Stomach (tissue), 9 donors: Measurements from ENCODE around the gene PXMP2. TPM values are rescaled to one million over a fixed set of nuclear protein-coding genes. Genes with fewer than 3 reads are reported as not detected.
"Not testable (repeated sequence)": the region's sequence is repeated elsewhere in the genome, so short reads cannot be mapped to it uniquely, and the experiment has no call there.

ENCODE experiments used
- DNase-seq, 2 donors: peaks; one replicate each; pipeline versions ENCODE4 v3.0.0 to v3.0.0-alpha.2; 2013 to 2019
- H3K27ac ChIP-seq, 5 donors: fragments of 200-600 bp in 4 of 5; sonication (generic) in 4 of 5; one replicate each; pipeline ENCODE4 v1.5.1; 2013 to 2019; ENCODE audit warnings: mild to moderate bottlenecking in 1 of 5, moderate library complexity in 1 of 5
- H3K27me3 ChIP-seq, 3 donors: fragments of 200-600 bp; sonication (generic); one replicate each; pipeline ENCODE4 v1.5.1; 2017 to 2019; ENCODE audit warnings: mixed run types in 1 of 3
- H3K36me3 ChIP-seq, 4 donors: fragments of 200-600 bp; sonication (generic); 1 replicate in 3 of 4; 2 replicates in 1 of 4; pipeline ENCODE4 v1.5.1; 2016 to 2019
- H3K4me1 ChIP-seq, 4 donors: fragments of 200-600 bp; sonication (generic); one replicate each; pipeline ENCODE4 v1.5.1; 2016 to 2019
- H3K4me3 ChIP-seq, 4 donors: fragments of 200-600 bp; sonication (generic) in 3 of 4; one replicate each; pipeline ENCODE4 v1.5.1; 2016 to 2019; ENCODE audit warnings: mild to moderate bottlenecking in 1 of 4
- H3K9me3 ChIP-seq, 4 donors: fragments of 200-600 bp; sonication (generic); one replicate each; pipeline ENCODE4 v1.5.1; 2016 to 2019
- EP300 ChIP-seq: sonication (generic); formaldehyde crosslinking; IDR thresholded peaks from one replicate; pipeline ENCODE4 v1.6.1; 2017; ENCODE audit warnings: antibody characterized with exemption
- POLR2A ChIP-seq, 4 donors: fragments of 450-650 bp; IDR thresholded peaks; one replicate each; pipeline ENCODE4 v1.6.1; 2016; ENCODE audit warnings: antibody characterized with exemption in 4 of 4, control low read depth in 2 of 4, mild to moderate bottlenecking in 1 of 4, moderate library complexity in 1 of 4
- POLR2AphosphoS5 ChIP-seq, 3 donors: sonication (generic); formaldehyde crosslinking; IDR thresholded peaks; one replicate each; pipeline ENCODE4 v1.6.1; 2016; ENCODE audit warnings: antibody characterized with exemption in 3 of 3
- WGBS, 5 donors: extraction: QIAGEN DNeasy Blood & Tissue Kit in 3 of 5; methylation state at CpG; one replicate each; pipeline versions ENCODE4 v1.1.5 to v1.1.7; 2013 to 2018; 5-methylcytosine and 5-hydroxymethylcytosine counted together
- intact Hi-C: fragments of 100-400 bp; cut with DNase I; formaldehyde crosslinking; loops from one replicate; pipeline ENCODE4 v1.15.1; 2023; ENCODE audit warnings: low total_unique reads
- polyA plus RNA-seq, 3 donors: library from polyadenylated mRNA; stranded (reverse); fragments of 200-250 nt; gene quantifications; one replicate each; pipeline ENCODE4 v1.2.3, GENCODE V29; 2013
- small RNA-seq, 4 donors: library from RNA; depleted of rRNA; stranded (forward); fragments of <200 nt; gene quantifications; one replicate each; pipeline ENCODE3, GENCODE V24; 2016
- total RNA-seq, 5 donors: library from RNA; depleted of rRNA; stranded (reverse); fragments of >200 nt; gene quantifications; one replicate each; pipeline versions ENCODE4 v1.1.0 to v1.2.3, GENCODE V29; 2014 to 2016
- TF ChIP-seq, protein P1 (sequence below), 7 experiments: fragments of 450-650 bp in 4 of 7; fragments of 200-600 bp in 3 of 7; sonication (generic) in 3 of 7; IDR thresholded peaks; one replicate each; pipeline ENCODE4 v1.5.1; 2016 to 2019; ENCODE audit warnings: antibody characterized with exemption in 7 of 7, control low read depth in 2 of 7, mild to moderate bottlenecking in 1 of 7
- donor health status: healthy with polysubstance abuse.
- donor health status: Bipolar disorder and iron deficiency.
- donor health status: healthy.

Gene PXMP2
- total and polyA plus RNA-seq, 8 donors = 29.9 to 274 (median 90.1) TPM

GRCh38 chr12:132747896-132748295 lies 60.5 kb downstream of the PXMP2 start:
- Histone ChIP-seq H3K4me1 (no peaks in the 10 kb centered on the region), H3K27me3 (no peaks in the 10 kb centered on the region), H3K27ac (no peak overlapping the region), H3K36me3 (peaks cover 88 to 100% (median 100%) of the 10 kb centered on the region in 4 donors), H3K9me3 (no peaks in the 10 kb centered on the region), H3K4me3 (no peak overlapping the region)
- 91 to 95% (median 93%) methylated on average over 21 to 22 of the region's 22 CpGs for WGBS, 5 donors
- no peak for TF ChIP-seq EP300
- intact Hi-C loops = no loop called here
- no peak for DNase-seq

GRCh38 chr12:132748319-132748718 lies 60.9 kb downstream of the PXMP2 start:
- Histone ChIP-seq H3K4me3 (no peak overlapping the region), H3K27ac (no peak overlapping the region), H3K36me3 (peaks cover 87 to 100% (median 100%) of the 10 kb centered on the region in 4 donors), H3K4me1 (no peaks in the 10 kb centered on the region), H3K9me3 (no peaks in the 10 kb centered on the region), H3K27me3 (no peaks in the 10 kb centered on the region)
- TF ChIP-seq, protein P1, sequence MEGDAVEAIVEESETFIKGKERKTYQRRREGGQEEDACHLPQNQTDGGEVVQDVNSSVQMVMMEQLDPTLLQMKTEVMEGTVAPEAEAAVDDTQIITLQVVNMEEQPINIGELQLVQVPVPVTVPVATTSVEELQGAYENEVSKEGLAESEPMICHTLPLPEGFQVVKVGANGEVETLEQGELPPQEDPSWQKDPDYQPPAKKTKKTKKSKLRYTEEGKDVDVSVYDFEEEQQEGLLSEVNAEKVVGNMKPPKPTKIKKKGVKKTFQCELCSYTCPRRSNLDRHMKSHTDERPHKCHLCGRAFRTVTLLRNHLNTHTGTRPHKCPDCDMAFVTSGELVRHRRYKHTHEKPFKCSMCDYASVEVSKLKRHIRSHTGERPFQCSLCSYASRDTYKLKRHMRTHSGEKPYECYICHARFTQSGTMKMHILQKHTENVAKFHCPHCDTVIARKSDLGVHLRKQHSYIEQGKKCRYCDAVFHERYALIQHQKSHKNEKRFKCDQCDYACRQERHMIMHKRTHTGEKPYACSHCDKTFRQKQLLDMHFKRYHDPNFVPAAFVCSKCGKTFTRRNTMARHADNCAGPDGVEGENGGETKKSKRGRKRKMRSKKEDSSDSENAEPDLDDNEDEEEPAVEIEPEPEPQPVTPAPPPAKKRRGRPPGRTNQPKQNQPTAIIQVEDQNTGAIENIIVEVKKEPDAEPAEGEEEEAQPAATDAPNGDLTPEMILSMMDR (IDR thresholded peaks at IDR 0.05) = no peak
- TF ChIP-seq EP300 = no peak
- no peak for TF ChIP-seq POLR2A (IDR thresholded peaks at IDR 0.05)
- no peak for TF ChIP-seq POLR2AphosphoS5 (IDR thresholded peaks at IDR 0.05)
- intact Hi-C loops = no loop called here
- no peak for DNase-seq
- 83 to 91% (median 90%) methylated on average over 10 of the region's 10 CpGs for WGBS, 5 donors

DNA sequence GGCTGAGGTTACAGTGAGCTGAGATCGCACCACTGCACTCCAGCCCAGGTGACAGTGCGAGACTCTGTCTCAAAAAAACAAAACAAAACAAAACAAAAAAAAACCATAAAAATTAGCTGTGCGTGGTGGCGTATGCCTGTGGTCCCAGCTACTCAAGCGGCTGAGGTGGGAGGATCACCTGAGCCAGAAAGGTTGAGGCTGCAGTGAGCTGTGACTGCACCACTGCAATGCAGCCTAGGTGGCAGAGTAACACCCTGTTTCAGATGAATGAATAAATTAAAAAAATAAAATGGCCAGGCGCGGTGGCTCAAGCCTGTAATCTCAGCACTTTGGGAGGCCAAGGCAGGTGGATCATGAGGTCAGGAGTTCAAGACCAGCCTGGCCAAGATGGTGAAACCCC lies 66.3 kb downstream of the PXMP2 start:
- peaks cover 51 to 100% (median 89%) of the 10 kb centered on the region in 4 donors for H3K36me3 ChIP-seq
- H3K9me3 ChIP-seq, H3K27ac ChIP-seq, H3K4me1 ChIP-seq, DNase-seq, H3K4me3 ChIP-seq, intact Hi-C loops, H3K27me3 ChIP-seq: not testable (repeated sequence)
- WGBS, 5 donors = 94 to 97% (median 96%) methylated on average over 7 of the region's 7 CpGs

- Histone ChIP-seq H3K27me3 (no peaks in the 10 kb centered on the region), H3K9me3 (no peaks in the 10 kb centered on the region), H3K4me3 (no peak overlapping the region), H3K36me3 (peaks cover 44 to 96% (median 87%) of the 10 kb centered on the region in 4 donors), H3K4me1 (peaks cover 0 to 8% (median 4%) of the 10 kb centered on the region in 4 donors), H3K27ac (no peak overlapping the region)
- TF ChIP-seq, protein P1 (IDR thresholded peaks at IDR 0.05) = no peak
- TF ChIP-seq POLR2AphosphoS5 (IDR thresholded peaks at IDR 0.05) (no peak), EP300 (no peak), POLR2A (IDR thresholded peaks at IDR 0.05) (no peak)
- no peak for DNase-seq
- intact Hi-C loops = no loop called here
- WGBS, 5 donors = 79 to 87% (median 81%) methylated on average over 13 to 14 of the region's 14 CpGs
Measured at GRCh38 chr12:132754160-132754932, 67.0 kb downstream of the PXMP2 start.

Small RNA genes lying within 50 kb of the gene (small RNA-seq; reads per million reads assigned to genes)
- 0 reads per million in 4 donors for gene RNA5SP379

Other genes starting within 250 kb of the PXMP2 start
- 100 to 1,000 TPM in 1 of 5 donors, 10 to 100 TPM in 2, 1 to 10 TPM in 2; 5.3 to 110 (median 51.1) TPM for gene FBRSL1, start 197.4 kb upstream of the PXMP2 start, total RNA-seq
- 10 to 100 TPM; 13.3 to 17.6 (median 13.7) TPM for gene FBRSL1, start 197.4 kb upstream of the PXMP2 start, polyA plus RNA-seq
- not detected for gene LRCOL1, start 77.0 kb upstream of the PXMP2 start, total RNA-seq
- under 1 TPM in 1 of 3 donors, not detected in 2; 0.60 TPM for gene LRCOL1, start 77.0 kb upstream of the PXMP2 start, polyA plus RNA-seq
- not detected for gene P2RX2, start 68.8 kb upstream of the PXMP2 start, total RNA-seq
- gene P2RX2, start 68.8 kb upstream of the PXMP2 start, polyA plus RNA-seq = under 1 TPM in 2 of 3 donors, not detected in 1; 0.19 to 0.78 TPM
- gene POLE, start 245 bp upstream of the PXMP2 start, total RNA-seq = 100 to 1,000 TPM in 1 of 5 donors, 10 to 100 TPM in 4; 40.8 to 144 (median 72.2) TPM
- 10 to 100 TPM; 12.7 to 27.9 (median 13.8) TPM for gene POLE, start 245 bp upstream of the PXMP2 start, polyA plus RNA-seq
- gene PGAM5, start 23.3 kb downstream of the PXMP2 start, total RNA-seq = 10 to 100 TPM in 3 of 5 donors, 1 to 10 TPM in 2; 1.8 to 49.8 (median 16.8) TPM
- gene PGAM5, start 23.3 kb downstream of the PXMP2 start, polyA plus RNA-seq = 10 to 100 TPM; 13.0 to 17.6 (median 14.1) TPM
- gene ANKLE2, start 74.2 kb downstream of the PXMP2 start, total RNA-seq = 10 to 100 TPM; 26.3 to 75.9 (median 73.4) TPM
- 10 to 100 TPM in 2 of 3 donors, 1 to 10 TPM in 1; 8.1 to 26.8 (median 10.7) TPM for gene ANKLE2, start 74.2 kb downstream of the PXMP2 start, polyA plus RNA-seq
- gene GOLGA3, start 141.3 kb downstream of the PXMP2 start, total RNA-seq = 100 to 1,000 TPM in 2 of 5 donors, 10 to 100 TPM in 3; 53.7 to 204 (median 75.5) TPM
- 10 to 100 TPM in 2 of 3 donors, 1 to 10 TPM in 1; 8.8 to 29.2 (median 17.9) TPM for gene GOLGA3, start 141.3 kb downstream of the PXMP2 start, polyA plus RNA-seq
- 100 to 1,000 TPM in 1 of 5 donors, 10 to 100 TPM in 4; 48.7 to 107 (median 73.3) TPM for gene CHFR, start 200.0 kb downstream of the PXMP2 start, total RNA-seq
- gene CHFR, start 200.0 kb downstream of the PXMP2 start, polyA plus RNA-seq = 10 to 100 TPM; 14.7 to 20.8 (median 15.4) TPM